Epidermal melanocyte (primary cell): ENCODE results near the gene PCNX4.
A peak's percentile ranks its signal among the peaks of the same experiment; 100 is the strongest.

Experiments used
- DNase-seq: peaks from one replicate; pipeline ENCODE4 v3.0.0; 2011; ENCODE audit warnings: low spot score; ENCODE audit not compliant: insufficient read length

PCNX4 gene

DNA sequence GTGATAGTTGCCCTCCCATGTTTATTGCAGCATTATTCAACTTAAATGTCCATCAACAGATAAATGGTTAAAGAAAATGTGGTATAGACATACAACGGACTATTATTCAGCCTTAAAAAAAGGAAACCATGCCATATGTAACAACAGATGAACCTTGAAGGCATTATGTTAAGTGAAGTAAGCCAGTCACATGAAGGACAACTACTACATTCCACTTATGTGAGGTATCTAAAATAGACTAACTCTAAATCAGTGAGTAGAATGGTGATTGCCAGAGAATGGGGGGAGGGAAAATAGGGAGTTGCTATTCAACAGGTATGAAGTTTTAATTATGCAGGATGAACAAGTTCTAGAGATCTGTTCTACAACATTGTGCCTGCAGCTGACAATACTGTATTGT, 10.1 kb downstream of the PCNX4 start:
- no peak for DNase-seq

DNA sequence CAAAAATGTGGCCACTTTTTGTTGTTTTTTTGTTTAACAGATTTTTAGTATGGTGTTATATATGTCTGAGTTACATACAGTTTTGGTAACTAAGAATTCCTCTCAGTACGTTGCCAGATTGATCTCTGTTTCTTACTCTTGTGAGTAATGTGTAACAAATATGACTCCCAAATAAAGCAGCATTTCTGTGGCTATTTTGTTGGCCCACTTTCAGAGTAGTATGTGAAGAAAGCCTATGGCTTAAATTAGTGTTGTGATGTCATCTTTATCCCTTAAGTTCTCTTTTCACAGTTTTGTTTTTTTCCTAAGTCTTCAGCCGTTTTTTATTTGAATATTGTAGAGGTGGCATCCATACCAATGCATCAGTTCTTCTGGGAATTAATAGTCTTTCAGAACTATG, 10.7 kb downstream of the PCNX4 start:
- DNase-seq: no peak

DNA sequence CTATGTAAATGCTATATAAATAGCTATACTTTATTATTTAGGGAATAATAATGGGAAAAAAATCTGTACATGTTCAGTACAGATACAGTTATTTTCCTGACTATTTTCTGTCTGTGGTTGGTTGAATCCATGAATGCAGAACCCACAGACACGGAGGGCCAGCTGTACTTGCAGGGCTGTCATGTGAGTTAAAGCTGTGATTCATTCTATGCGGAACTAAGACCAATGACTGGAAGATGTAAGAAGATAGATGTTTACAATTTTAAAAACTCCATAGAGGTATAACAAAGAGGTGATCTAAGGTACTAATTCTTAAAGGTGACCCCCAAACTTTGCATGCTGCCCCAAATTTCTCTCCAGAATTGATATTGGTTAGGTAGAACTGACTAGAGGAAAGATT, 14.6 kb downstream of the PCNX4 start:
- peak; percentile 33 for DNase-seq

- DNase-seq: no peak
Measured at GRCh38 chr14:60107477-60107876, 15.8 kb downstream of the PCNX4 start.

DNA sequence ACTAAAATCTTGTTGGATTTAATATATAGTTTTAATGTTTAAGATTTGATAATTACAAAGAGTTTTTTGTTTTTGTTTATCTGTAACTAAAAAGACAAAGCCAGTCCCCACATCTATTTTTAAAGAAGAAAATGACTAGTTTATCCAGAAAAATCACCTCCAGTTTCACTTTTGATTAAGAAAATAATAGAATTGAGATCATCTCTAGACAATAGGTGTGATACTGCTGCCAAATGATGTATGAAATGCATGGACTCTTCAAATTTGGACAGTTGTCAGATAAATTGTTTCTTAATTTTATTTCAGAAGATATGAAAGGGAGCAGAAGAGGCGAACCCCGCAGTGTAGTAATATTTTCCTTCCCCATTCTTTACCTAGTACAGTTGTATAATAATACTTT, 20.0 kb downstream of the PCNX4 start:
- no peak for DNase-seq

- no peak for DNase-seq
Measured at GRCh38 chr14:60114881-60115280, 23.2 kb downstream of the PCNX4 start.

- no peak for DNase-seq
Measured at GRCh38 chr14:60116181-60116580, 24.5 kb downstream of the PCNX4 start.

DNA sequence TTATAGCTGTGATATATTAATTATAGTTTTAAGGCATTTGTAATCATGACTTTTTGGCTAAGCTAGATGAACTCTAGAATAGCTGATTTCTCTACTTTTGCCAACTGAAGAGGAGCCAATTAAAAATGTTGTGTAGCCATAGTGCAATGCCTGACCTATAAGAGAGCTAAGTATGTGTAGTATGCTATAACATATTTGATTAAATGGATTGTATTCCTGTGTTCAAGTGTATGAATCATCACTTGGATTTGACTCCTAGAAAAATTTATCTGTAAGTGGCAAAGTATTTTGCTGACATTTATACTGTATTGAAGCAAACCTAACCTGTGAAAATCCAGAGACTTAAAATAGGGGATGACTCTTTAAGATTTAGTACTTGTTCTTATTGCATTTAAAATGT, 34.2 kb downstream of the PCNX4 start:
- DNase-seq: no peak

DNA sequence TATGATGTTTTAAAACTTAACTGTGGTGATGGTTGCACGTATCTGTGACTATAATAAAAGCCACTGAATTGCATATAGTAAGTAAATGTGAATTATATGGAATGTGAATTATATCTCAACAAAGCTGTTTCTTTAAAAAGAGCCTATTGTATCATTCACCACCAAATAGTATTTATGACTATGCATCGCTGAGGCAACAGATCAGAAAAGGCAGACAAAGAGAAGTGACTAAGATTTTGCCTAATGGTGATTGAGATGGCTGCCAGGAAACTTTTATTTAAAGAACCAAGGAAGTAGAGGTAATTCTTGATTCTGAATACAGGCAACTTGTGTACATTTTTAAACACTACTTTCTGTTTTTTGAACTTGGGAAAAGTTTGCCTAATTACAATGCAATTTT, 41.8 kb downstream of the PCNX4 start:
- no peak for DNase-seq

DNA sequence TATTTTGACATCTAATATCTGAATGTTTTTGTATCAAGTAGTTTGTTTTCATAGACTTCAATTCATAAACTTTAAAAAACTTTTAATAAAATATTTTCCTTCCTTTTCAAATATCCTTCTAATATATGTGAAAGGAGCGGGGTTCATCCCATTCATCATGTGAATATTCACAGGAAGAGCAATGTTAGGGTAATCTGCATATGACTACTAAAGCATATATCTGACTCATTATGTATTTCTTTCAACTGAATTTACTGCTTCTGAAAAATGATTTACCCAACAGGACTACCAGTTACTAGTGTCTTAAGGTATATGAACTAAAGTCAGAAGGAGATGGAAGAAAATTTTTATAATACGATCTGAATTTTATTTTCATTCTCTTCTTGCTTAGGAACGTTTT, 43.0 kb downstream of the PCNX4 start:
- DNase-seq: no peak

- peak; percentile 75 for DNase-seq
Measured at GRCh38 chr14:60151715-60152114, 60.0 kb downstream of the PCNX4 start.

GRCh38 chr14:60153991-60154390, 62.3 kb downstream of the PCNX4 start:
- no peak for DNase-seq

DNA sequence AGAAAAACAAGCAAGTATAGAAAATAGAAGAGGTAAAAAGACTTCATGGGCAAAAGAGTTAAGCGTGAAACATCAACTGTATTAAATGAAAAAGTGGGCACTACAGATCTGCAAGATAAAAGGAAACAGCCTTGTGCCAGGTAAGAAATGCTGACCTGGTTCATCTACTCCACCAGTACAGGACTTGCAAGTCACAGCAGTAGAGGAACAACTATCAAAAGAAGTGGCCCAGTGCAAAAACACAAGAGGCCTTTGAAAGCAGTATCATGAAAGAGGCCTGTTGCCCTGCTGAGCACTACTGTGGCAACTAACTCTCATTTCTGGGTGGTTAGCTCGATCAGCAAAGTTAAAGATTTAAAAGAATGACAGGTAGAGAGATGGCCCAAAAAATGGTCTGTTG, 62.9 kb downstream of the PCNX4 start:
- DNase-seq: no peak

GRCh38 chr14:60160422-60160821, 68.7 kb downstream of the PCNX4 start:
- DNase-seq: no peak

GRCh38 chr14:60161196-60162107, 69.7 kb downstream of the PCNX4 start:
- no peak for DNase-seq

DNA sequence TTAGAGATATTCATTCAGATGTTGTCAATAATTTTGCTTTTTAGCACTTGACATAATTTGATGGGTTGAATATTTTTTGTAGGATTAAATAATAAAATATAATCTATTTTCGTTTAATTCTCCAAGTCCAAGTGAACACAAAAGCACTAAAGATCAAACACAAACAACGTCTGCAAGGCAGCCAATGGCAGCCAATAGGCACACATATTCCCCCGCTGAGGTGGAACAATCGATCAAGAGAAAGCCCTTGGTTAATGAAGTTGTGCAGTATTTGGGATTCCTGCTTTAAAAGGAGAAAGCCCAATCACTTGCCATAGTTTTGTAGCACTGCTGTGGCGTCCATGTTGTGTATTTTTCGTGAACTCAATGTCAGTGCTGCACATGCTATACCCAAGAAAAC, 72.0 kb downstream of the PCNX4 start:
- DNase-seq: no peak

- DNase-seq: no peak
Measured at GRCh38 chr14:60164404-60164711, 72.6 kb downstream of the PCNX4 start.

DNA sequence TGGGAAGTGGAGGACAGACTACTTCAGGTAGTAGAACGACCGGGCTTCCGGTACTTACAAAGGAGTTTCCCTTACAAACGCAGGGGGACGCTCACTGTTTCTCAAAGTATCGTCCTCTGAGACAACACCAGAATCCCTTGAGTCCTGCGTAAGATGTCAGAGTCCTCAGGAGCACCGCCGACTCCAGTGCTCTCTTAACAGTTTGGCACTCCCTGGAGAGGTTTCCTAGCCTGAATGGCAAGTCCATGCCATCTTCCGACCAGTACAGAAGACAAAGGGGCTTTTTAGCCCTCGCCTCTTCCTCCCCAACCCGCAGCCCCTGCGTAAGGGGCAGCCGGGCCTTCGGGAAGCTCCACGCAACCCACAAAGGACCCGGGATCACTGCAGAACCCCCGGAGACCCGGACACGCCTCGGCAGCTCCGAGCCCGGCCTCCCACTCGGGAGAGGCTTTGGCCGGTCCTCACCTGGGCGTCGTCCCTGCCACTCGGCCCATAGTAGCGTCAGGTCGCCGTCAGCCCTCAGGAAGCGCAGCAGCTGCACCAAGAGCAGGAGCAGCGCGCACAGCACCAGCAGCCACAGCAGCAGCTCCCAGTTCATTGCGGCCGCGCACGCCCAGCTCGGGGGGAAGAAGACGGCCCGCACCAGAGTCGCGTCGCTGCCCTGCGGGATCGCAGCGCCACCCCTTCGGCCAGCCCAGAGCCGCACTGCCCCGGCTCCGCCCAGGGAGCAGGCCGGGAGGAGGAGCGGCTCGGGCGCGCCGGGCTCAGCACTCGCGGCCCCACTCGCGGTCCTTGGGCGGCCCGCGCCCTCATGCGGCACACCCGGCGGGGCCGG, 73.2 kb downstream of the PCNX4 start, which contains the start of gene DHRS7:
Gene DHRS7, minus strand, starts transcription at position 687 of the 835 bp plus-strand sequence. Its CDS starts 89 bp downstream, at position 598.
- DNase-seq: peak; percentile 71

GRCh38 chr14:60165547-60165876, 73.8 kb downstream of the PCNX4 start:
- no peak for DNase-seq

DNA sequence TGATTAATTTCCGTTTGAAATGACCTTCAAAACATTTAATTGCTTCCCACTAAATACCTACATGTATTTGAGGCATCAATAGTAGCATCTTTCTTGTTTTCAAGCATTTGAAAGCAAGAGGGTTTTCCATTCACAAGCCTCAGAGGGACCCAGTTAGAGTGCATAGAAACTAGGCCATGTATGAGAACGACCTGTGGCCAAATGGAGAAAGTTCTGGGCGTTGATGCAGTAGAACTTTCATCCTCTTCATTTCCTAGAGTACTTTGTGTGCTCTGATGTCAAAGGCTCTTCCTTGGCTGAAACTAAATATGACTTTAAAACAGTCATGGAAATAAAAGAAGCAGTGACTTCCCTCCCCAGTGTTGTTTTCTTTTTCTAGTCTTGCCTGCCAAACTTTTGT, 74.4 kb downstream of the PCNX4 start:
- DNase-seq: no peak

GRCh38 chr14:60169722-60170121, 78.0 kb downstream of the PCNX4 start:
- no peak for DNase-seq

- no peak for DNase-seq
Measured at GRCh38 chr14:60170948-60171347, 79.2 kb downstream of the PCNX4 start.

GRCh38 chr14:60171690-60172089, 80.0 kb downstream of the PCNX4 start:
- no peak for DNase-seq
